ENCODE measurements around the gene CYFIP2.
"Not testable (repeated sequence)": the region's sequence is repeated elsewhere in the genome, so short reads cannot be mapped to it uniquely, and the experiment has no call there.

Gene CYFIP2

DNA sequence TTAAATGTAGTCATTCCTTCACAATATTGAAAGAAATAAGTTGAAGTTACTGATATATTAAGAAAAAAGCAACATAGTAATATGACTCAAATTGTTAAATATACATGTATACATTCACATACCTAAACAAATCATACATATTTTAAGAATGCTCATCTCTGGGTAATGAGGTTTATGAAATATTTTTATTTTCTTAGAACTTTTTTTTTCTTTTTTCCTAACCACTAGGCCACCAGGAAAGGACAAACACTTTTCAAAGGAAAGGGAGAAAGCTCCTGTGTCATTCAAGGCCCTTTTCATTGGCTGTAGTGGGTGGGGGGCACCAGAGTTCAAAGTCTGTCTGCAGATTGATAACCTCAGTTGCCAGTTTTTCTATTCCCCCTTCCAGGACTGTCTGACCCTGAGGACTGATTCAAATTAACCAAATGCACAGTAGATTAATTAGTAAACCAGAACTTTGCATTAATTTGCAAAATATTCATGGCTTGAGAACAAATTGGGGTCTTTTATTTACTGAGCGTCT lies 121.2 kb downstream of the CYFIP2 start:
- in situ Hi-C loops (cut with MboI; ENCODE audit: low sequenced_read_pairs), result no loop called here

DNA sequence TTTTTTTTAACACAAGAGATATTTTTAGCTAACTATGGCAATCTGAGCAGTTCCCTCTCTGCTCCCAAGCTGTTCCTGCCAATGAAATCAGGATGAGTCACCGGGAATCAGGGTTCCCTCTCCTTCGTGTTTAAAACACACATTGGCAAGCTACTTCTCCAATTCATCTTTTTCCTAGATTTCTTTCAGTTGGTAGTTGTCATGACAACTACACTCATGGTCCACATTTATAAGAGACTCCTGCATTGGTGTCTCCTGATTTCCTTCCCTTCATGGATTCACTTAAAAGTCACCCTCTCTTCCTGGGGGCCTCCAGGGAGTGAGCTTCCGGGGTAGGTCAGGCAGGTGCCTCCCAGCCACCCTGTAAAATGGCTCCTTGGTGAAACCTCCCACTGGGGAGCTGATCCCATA lies 121.8 kb downstream of the CYFIP2 start:
- in situ Hi-C loops (cut with MboI; ENCODE audit: low sequenced_read_pairs), result no loop called here

DNA sequence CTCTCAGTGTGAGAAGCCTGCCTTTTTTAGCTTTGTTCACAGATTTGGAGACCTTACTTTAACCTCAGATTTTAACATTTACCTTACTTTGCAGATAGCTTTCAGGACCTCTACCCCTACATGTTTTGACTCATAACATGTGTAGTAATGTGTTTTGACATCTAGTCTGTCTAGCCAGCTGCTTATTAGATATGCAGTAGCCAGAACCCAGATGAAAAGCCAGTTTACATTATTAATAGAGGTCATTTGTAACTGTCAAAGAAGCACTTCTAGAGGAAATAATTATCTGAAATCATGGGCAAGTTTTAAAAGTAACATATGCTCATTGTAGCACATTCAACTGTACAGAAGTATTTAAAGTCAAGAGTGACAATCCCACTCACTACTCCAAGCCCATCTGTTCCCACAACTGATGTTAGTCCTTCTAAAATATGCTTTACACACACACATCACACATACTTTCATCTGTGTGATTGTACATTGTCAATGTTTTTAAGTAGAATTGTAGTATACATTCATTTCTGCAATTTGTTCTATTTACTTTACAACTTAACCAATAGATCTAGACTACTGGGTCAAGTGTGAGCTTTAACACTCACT lies 122.3 kb downstream of the CYFIP2 start:
- in situ Hi-C loops (cut with MboI; ENCODE audit: low sequenced_read_pairs), result no loop called here

DNA sequence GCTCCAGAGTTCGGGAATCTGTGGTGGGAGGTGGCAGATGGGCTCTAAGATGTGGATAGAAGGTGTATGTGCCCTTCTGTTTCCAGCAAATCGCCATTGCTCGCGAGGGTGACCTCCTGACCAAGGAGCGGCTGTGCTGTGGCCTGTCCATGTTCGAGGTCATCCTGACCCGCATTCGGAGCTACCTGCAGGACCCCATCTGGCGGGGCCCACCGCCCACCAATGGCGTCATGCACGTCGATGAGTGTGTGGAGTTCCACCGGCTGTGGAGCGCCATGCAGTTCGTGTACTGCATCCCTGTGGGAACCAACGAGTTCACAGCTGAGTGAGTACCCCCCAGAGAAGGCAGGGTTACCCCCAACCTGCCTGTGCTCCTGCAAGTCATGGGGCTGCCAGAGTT lies 123.2 kb downstream of the CYFIP2 start:
- in situ Hi-C loops (cut with MboI; ENCODE audit: low sequenced_read_pairs), result no loop called here

DNA sequence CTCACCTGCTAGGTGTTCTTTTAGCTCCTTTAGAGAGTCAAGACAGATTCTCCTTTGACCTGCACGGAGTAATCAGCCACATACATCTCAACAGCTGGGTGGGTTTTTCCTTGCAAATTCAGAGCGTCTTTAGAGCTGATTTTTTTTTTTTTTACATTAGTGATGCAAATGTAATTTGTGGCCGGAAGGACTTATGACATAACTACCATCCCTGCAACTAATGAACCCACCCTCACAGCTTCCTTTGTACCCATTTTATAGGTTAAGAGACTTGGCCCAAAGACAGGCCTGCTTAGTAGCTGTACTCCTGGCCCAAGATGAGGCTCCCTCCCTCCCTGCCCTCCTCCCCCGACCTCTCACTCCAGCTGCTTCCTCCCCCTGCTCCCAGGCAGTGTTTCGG lies 124.2 kb downstream of the CYFIP2 start:
- in situ Hi-C loops (cut with MboI; ENCODE audit: low sequenced_read_pairs), result no loop called here

DNA sequence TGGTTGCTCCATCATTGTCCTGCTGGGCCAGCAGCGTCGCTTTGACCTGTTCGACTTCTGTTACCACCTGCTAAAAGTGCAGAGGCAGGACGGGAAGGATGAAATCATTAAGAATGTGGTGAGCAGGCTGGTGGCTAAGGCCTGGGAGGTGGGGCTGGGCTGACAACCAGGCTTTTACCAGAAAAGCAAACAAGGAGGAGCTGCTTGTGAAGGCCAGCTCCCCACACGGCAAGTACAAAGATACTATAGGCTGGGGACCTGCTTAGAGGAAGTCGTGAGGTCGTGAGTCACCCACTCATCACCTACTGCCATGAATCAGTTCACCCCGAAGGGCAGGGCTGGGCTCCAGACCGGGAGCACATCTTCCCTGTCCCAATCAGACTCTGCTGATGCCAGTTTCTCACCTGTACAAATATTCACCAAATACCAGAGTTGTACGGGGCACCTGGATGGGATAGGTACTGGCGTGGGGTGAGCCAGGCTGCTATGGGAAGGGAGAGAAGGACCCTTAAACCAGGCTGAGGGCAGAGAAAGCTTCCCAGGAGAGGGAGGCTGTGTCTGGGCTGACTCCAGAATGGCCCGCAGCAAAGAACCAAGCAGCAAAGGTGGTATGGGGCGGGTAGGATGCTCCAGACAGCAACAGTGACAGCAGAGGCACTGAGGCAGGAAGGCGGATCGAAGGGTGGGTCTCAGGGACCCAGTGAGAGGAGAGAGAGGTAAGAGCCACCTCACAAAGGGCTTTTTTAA lies 124.8 kb downstream of the CYFIP2 start:
- in situ Hi-C loops (cut with MboI; ENCODE audit: low sequenced_read_pairs), result no loop called here

DNA sequence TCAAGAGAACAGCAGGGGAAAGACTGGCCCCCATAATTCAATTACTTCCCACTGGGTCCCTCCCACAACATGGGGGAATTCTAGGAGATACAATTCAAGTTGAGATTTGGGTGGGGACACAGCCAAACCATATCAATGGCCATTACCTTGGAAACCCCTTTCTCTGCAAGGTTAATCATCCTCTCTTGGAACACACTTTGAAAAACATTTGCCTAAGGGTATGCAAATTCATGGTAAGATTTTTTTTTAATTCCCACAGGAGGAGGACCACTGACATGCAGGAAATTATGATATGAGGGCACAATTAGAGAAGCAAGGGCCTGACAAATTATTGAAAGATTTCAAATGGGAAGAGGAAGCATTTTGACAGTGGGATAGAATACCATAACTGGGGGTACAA lies 132.4 kb downstream of the CYFIP2 start:
- in situ Hi-C loops (cut with MboI; ENCODE audit: low sequenced_read_pairs), result no loop called here

DNA sequence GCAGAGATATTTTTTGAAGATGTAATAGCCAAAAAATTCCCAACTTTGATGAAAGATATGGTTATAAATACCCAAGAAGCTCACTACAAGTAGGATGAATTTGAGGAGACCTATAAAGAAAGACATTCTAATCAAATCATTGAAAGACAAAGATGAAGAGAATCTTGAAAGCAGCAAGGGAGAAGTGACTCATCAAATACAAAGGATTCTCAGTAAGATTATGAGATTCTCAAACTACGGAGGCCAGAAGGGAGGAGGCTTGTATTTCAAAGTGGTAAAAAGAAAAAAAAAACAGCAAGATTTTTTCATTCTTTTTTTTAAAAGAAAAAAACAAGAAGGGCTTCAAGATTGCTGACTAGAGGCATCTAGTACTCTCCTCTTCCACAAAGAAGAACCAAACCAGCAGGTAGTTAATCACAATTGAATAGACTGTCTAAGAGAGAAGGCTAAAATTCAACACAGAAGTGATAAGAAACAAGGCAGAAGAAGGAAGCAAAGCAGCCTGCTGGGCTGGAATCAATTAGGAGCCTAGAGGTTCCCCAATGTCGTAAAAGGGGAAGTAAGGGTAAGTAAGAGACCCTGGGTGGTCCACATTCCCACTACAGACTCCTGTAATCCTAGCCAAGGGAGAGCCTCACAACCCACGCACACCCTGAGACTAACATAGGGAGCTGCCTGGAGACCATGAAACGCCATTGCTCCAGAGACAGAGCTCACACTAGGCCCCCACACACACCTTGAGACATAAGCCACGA lies 135.0 kb downstream of the CYFIP2 start:
- in situ Hi-C loops (cut with MboI; ENCODE audit: low sequenced_read_pairs), result no loop called here

DNA sequence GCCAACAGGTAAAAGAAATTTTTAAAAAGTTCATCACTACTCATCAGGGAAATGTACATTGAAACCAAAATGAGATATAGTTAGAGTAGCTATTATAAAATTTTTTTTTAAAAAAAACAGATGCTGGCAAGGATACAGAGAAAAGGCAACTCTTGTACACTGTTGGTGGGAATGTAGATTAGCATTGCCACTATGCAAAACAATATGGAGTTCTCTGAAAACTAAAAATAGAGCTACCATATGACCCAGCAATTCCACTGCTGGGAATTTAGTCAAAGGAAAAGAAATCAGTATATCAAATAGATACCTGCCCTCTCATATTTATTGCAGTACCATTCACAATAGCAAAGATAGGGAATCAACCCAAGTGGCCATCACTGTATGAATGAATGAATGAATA lies 149.9 kb downstream of the CYFIP2 start:
- in situ Hi-C loops (cut with MboI; ENCODE audit: low sequenced_read_pairs), result no loop called here

DNA sequence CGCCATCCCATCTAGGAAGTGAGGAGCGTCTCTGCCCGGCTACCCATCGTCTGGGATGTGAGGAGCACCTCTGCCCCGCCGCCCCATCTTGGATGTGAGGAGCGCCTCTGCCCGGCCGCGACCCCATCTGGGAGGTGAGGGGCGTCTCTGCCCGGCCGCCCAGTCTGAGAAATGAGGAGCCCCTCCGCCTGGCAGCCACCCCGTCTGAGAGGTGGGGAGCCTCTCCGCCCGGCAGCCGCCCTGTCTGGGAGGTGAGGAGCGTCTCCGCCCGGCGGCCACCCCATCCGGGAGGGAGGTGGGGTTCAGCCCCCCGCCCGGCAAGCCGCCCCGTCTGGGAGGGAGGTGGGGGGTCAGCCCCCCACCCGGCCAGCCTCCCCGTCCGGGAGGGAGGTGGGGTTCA lies 153.6 kb downstream of the CYFIP2 start:
- in situ Hi-C loops (cut with MboI; ENCODE audit: low sequenced_read_pairs), result not testable (repeated sequence)

DNA sequence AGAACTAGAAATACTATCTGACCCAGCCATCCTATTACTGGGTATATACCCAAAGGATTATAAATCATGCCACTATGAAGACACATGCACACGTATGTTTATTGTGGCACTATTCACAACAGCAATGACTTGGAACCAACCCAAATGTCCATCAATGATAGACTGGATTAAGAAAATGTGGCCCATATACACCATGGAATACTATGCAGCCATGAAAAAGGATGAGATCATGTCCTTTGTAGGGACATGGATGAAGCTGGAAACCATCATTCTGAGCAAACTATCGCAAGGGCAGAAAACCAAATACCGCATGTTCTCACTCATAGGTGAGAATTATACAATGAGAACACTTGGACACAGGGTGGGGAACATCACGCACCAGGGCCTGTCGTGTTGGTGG lies 164.0 kb downstream of the CYFIP2 start:
- in situ Hi-C loops (cut with MboI; ENCODE audit: low sequenced_read_pairs), result loop anchor here (25.0 kb wide), 1 partner anchor 282 kb away; no protein-coding TSS in a partner anchor

DNA sequence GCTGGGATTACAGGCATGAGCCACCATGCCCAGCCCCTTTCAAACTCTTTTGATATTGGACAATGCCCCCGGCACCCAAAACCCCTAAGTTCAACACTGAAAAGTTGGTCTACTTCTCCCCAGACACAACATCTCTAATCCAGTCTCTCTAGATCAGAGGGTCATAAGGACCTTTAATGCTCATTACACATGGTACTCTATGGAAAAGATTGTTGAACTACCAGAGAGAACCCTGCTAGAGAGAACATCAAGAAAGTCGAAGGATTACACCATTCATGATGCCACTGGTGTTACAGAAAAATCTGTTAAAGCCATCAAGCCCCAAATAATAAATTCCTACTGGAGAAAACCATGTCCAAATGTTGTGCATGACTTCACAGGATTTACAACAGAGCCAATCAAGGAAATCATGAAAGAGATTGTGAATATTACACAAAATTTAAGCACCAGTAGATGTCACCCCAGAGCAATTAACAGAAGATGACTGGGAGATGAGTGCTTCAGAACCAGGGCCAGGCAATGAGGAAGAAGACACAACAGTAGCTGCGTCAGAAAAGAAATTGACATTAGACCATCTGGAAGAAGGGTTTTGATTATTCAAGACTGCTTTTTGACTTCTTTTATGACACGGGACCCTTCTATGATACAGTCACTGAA lies 165.7 kb downstream of the CYFIP2 start:
- in situ Hi-C loops (cut with MboI; ENCODE audit: low sequenced_read_pairs), result loop anchor here (25.0 kb wide), 1 partner anchor 281 kb away; no protein-coding TSS in a partner anchor

DNA sequence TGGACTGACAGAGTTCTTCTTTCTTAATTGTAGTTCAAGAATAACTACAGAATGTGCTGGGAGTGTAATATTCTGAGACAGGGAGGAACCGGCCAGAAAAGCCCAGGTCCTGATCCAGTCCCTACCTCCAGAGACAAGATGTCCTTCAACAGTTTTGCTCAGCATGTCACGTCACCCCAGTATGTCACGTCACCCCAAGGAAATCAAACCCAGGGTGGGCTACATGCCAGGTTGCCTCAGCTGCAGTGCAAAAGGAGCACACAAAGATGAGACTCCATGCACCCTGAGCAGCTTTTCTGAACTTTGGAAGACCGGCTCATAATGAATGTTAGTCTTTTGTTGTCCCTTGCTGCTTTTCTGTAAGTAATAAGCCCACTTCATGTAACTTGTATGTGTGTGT lies 168.2 kb downstream of the CYFIP2 start:
- in situ Hi-C loops (cut with MboI; ENCODE audit: low sequenced_read_pairs), result loop anchor here (25.0 kb wide), 1 partner anchor 278 kb away; no protein-coding TSS in a partner anchor

DNA sequence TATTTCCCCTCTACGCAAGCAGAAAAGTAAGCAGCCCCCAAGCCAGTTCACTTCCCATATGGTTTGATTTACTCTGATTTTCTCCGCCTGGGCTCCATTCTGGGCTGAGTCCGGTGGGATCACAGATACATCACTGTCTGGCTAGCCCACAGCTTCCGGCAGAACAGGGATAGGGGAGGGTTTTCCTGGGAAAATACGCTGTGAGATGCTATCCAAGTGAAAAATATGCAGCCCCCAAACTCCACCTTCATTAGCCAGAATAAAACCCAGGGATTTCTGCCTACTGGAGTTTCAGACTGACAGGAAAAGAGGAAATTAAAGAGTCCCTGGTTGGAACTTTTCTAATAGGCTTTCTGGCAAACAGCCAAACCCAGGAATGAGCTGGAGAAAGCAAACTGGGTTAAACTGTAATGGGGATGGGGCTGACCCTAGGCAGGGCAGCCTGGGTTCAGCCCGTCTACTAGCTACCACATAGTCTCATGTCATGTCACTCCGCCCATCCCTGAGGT lies 177.2 kb downstream of the CYFIP2 start:
- in situ Hi-C loops (cut with MboI; ENCODE audit: low sequenced_read_pairs), result loop anchor here (25.0 kb wide), 1 partner anchor 269 kb away; no protein-coding TSS in a partner anchor

DNA sequence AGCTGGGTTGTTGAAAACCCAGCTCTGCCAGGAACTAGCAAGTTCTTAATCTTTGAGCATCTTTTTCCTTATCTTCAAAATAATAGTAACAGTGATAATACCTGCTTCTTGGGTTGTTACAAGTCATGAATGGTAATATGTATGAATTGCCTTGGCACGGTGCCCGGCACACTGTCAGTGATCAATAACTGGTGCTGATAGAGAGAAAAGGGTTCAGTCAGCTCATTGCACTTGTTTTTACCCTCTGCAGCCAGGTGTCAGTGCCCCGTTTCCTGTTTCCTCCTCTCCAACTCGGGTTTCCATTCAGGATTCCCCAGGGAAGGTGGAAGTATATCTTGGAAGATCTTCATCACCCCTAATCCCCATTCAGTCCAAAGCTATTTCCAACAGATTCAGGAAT lies 178.3 kb downstream of the CYFIP2 start:
- in situ Hi-C loops (cut with MboI; ENCODE audit: low sequenced_read_pairs), result loop anchor here (25.0 kb wide), 1 partner anchor 268 kb away; no protein-coding TSS in a partner anchor
